H1 (cell line): ENCODE data around the gene STAT3. TPM values are rescaled to one million over a fixed set of nuclear protein-coding genes. Genes with fewer than 3 reads are reported as not detected.

Source experiments
- CTCF ChIA-PET: fragments of 300-600 bp; sonication (Branson Sonifier 250); formaldehyde crosslinking; loops from one replicate; lab custom pipeline; 2021; ENCODE audit not compliant: partially characterized antibody; lab: Charles Lee
- POLR2A ChIA-PET: fragments of 300-600 bp; sonication (Branson Sonifier 250); formaldehyde crosslinking; loops from one replicate; lab custom pipeline; 2021; ENCODE audit warnings: inconsistent platforms; ENCODE audit not compliant: partially characterized antibody; lab: Charles Lee
- DNase-seq, 2 experiments: peaks; one replicate each; pipeline versions ENCODE4 v3.0.0 to v3.0.0-alpha.2; 2010 to 2022; ENCODE audit warnings: low spot score in 2 of 2, low read depth in 1 of 2, mixed read lengths in 1 of 2
- FAIRE-seq: peaks from 2 replicates; lab custom pipeline; 2011; peaks lifted over from hg19 to GRCh38; lab: Jason Lieb, UNC
- H2AFZ ChIP-seq: 2 replicates; pipeline ENCODE4 v1.8.1; 2012; ENCODE audit warnings: low read length, inconsistent platforms
- H2AK5ac ChIP-seq: 2 replicates; pipeline ENCODE4 v1.6.1; 2013; ENCODE audit warnings: low read depth, low read length
- H2BK120ac ChIP-seq: replicated peaks from 2 replicates; pipeline ENCODE3; 2013; ENCODE audit warnings: low read depth, low read length, inconsistent platforms
- H2BK12ac ChIP-seq: 2 replicates; pipeline ENCODE4 v1.6.1; 2013; ENCODE audit warnings: low read depth, low read length
- H2BK15ac ChIP-seq: 2 replicates; pipeline ENCODE4 v1.6.1; 2013; ENCODE audit warnings: low read length
- H2BK20ac ChIP-seq: 2 replicates; pipeline ENCODE4 v1.6.1; 2013; ENCODE audit warnings: low read length
- H2BK5ac ChIP-seq: 2 replicates; pipeline ENCODE4 v1.6.1; 2013; ENCODE audit warnings: low read depth, low read length
- H3K14ac ChIP-seq: 2 replicates; pipeline ENCODE4 v1.6.1; 2013; ENCODE audit warnings: inconsistent platforms; ENCODE audit not compliant: insufficient read length
- H3K18ac ChIP-seq: 2 replicates; pipeline ENCODE4 v1.6.1; 2013; ENCODE audit warnings: low read length; ENCODE audit errors: extremely low read depth
- H3K23ac ChIP-seq: 2 replicates; pipeline ENCODE4 v1.6.1; 2013; ENCODE audit warnings: inconsistent platforms; ENCODE audit not compliant: insufficient read length
- H3K23me2 ChIP-seq: 2 replicates; pipeline ENCODE4 v1.6.1; 2013; ENCODE audit warnings: low read depth, low read length
- H3K27ac ChIP-seq: 2 replicates; pipeline ENCODE4 v1.6.1; 2011; ENCODE audit warnings: low read depth, low read length, inconsistent platforms
- H3K27me3 ChIP-seq, 4 experiments: replicated peaks in 1 of 4; 1 replicate in 1 of 4; 2 replicates in 3 of 4; pipeline versions ENCODE4 v1.6.1 to v1.8.1; 2011 to 2013; ENCODE audit warnings: low read length in 3 of 4, mild to moderate bottlenecking in 3 of 4, inconsistent platforms in 2 of 4, mixed read lengths in 2 of 4, moderate library complexity in 1 of 4; ENCODE audit not compliant: control insufficient read depth in 3 of 4, insufficient read depth in 3 of 4; ENCODE audit errors: extremely low read depth in 1 of 4
- H3K36me3 ChIP-seq, 4 experiments: 2 replicates each; pipeline versions ENCODE4 v1.6.1 to v1.8.1; 2011 to 2013; ENCODE audit warnings: mild to moderate bottlenecking in 4 of 4, low read length in 3 of 4, moderate library complexity in 2 of 4, control low read depth in 1 of 4, inconsistent platforms in 1 of 4; ENCODE audit not compliant: insufficient read depth in 4 of 4, control insufficient read depth in 2 of 4
- H3K4ac ChIP-seq: replicated peaks from 2 replicates; pipeline ENCODE3; 2013; ENCODE audit warnings: low read length, low read depth, mixed read lengths, inconsistent platforms; ENCODE audit not compliant: insufficient read length
- H3K4me1 ChIP-seq, 4 experiments: replicated peaks in 1 of 4; 1 replicate in 1 of 4; 2 replicates in 3 of 4; pipeline versions ENCODE4 v1.6.1 to v1.8.1; 2011 to 2013; ENCODE audit warnings: low read length in 3 of 4, inconsistent platforms in 2 of 4, mixed read lengths in 1 of 4; ENCODE audit not compliant: insufficient read depth in 4 of 4, control insufficient read depth in 3 of 4
- H3K4me2 ChIP-seq, 2 experiments: 2 replicates each; pipeline versions ENCODE4 v1.6.1 to v1.8.1; 2011 to 2013; ENCODE audit warnings: low read depth in 2 of 2, low read length in 2 of 2, control low read depth in 1 of 2, inconsistent platforms in 1 of 2, mild to moderate bottlenecking in 1 of 2; ENCODE audit not compliant: insufficient read depth in 1 of 2
- H3K4me3 ChIP-seq, 4 experiments: fragments of 200-600, 300-600 bp in 1 of 4; sonication (generic), shearing (Covaris generic), sonication (Bioruptor Twin) in 1 of 4; 2 replicates each; pipeline versions ENCODE4 v1.5.1 to v1.8.1; 2011 to 2016; ENCODE audit warnings: low read length in 4 of 4, low read depth in 3 of 4, control low read depth in 2 of 4, inconsistent platforms in 2 of 4, mild to moderate bottlenecking in 2 of 4, mixed read lengths in 1 of 4, moderate library complexity in 1 of 4; ENCODE audit not compliant: insufficient read depth in 2 of 4; ENCODE audit errors: extremely low read depth in 1 of 4
- H3K56ac ChIP-seq: replicated peaks from 2 replicates; pipeline ENCODE3; 2013; ENCODE audit warnings: low read depth, mild to moderate bottlenecking, mixed read lengths, low read length, inconsistent platforms; ENCODE audit not compliant: insufficient read length
- H3K79me1 ChIP-seq: 2 replicates; pipeline ENCODE4 v1.6.1; 2013; ENCODE audit warnings: low read depth, low read length, control low read depth
- H3K79me2 ChIP-seq, 2 experiments: 2 replicates each; pipeline versions ENCODE4 v1.6.1 to v1.8.1; 2012 to 2013; ENCODE audit warnings: low read length in 2 of 2, mild to moderate bottlenecking in 2 of 2, inconsistent platforms in 1 of 2; ENCODE audit not compliant: insufficient read depth in 2 of 2, control insufficient read depth in 1 of 2
- H3K9ac ChIP-seq, 4 experiments: replicated peaks in 1 of 4; 1 replicate in 1 of 4; 2 replicates in 3 of 4; pipeline versions ENCODE4 v1.6.1 to v1.8.1; 2011 to 2013; ENCODE audit warnings: low read depth in 3 of 4, low read length in 3 of 4, control low read depth in 2 of 4, mild to moderate bottlenecking in 2 of 4, moderate library complexity in 2 of 4, inconsistent platforms in 1 of 4; ENCODE audit errors: extremely low read depth in 1 of 4
- H3K9me3 ChIP-seq, 2 experiments: 2 replicates each; pipeline versions ENCODE4 v1.6.1 to v1.8.1; 2012 to 2013; ENCODE audit warnings: mild to moderate bottlenecking in 2 of 2, moderate library complexity in 2 of 2, control low read depth in 1 of 2, inconsistent platforms in 1 of 2, low read depth in 1 of 2, low read length in 1 of 2, mixed read lengths in 1 of 2; ENCODE audit not compliant: insufficient read depth in 2 of 2
- H4K20me1 ChIP-seq, 2 experiments: replicated peaks in 1 of 2; 2 replicates each; pipeline versions ENCODE3 to v1.8.1; 2011 to 2013; ENCODE audit warnings: inconsistent platforms in 2 of 2, low read length in 2 of 2, mild to moderate bottlenecking in 1 of 2; ENCODE audit not compliant: insufficient read depth in 2 of 2, control insufficient read depth in 1 of 2
- H4K5ac ChIP-seq: 2 replicates; pipeline ENCODE4 v1.6.1; 2013; ENCODE audit warnings: low read length, low read depth, mixed read lengths, inconsistent platforms; ENCODE audit not compliant: insufficient read length
- H4K8ac ChIP-seq: 2 replicates; pipeline ENCODE4 v1.8.0; 2013; ENCODE audit warnings: mild to moderate bottlenecking, moderate library complexity, low read length, inconsistent platforms; ENCODE audit not compliant: insufficient read depth; ENCODE audit errors: extremely low read depth
- H4K91ac ChIP-seq: replicated peaks from 2 replicates; pipeline ENCODE3; 2013; ENCODE audit warnings: low read length, mixed read lengths, inconsistent platforms; ENCODE audit not compliant: insufficient read length
- SIRT6 ChIP-seq: IDR thresholded peaks from one replicate; pipeline ENCODE4 v1.7.1; 2012; ENCODE audit warnings: low read length, inconsistent platforms
- WGBS, 2 experiments: shearing (Covaris generic) in 1 of 2; methylation state at CpG; one replicate each; pipeline versions ENCODE4 v1.1.6 to v1.1.7; 2013 to 2015; ENCODE audit warnings: low lambda C conversion rate in 2 of 2, mixed read lengths in 2 of 2, inconsistent platforms in 1 of 2, low coverage in 1 of 2, missing lambda C conversion rate in 1 of 2; ENCODE audit not compliant: insufficient replicate concordance in 2 of 2, insufficient coverage in 1 of 2, insufficient read length in 1 of 2; ENCODE audit errors: extremely low coverage in 1 of 2, missing lambda C conversion rate in 1 of 2; 5-methylcytosine and 5-hydroxymethylcytosine counted together
- polyA plus RNA-seq, 7 experiments: library from polyadenylated mRNA; depleted of rRNA in 3 of 7; stranded (reverse) in 5 of 7; unstranded in 2 of 7; fragments of >200 nt in 5 of 7; fragments of 200-250 nt in 2 of 7; gene quantifications; 1 replicate in 5 of 7; 2 replicates in 1 of 7; 4 replicates in 1 of 7; pipeline versions ENCODE4 v1.2.1 to v1.2.3, GENCODE V29; 2011 to 2013; ENCODE audit warnings: missing spikeins in 2 of 7, mixed read lengths in 2 of 7
- total RNA-seq: library from RNA; stranded (reverse); fragmentation: NEBNext Ultra II Directional; extraction: Animal tissue kit (Norgen Biotek cat#: 25700); gene quantifications from 2 replicates; pipeline ENCODE4 v1.2.1, GENCODE V29; 2021

STAT3 gene
- total and polyA plus RNA-seq, 2 of the 8 experiments (the other 6 are each of a cell fraction or from before 2014, with no cell fraction given), result 38.4 to 94.1 TPM

DNA sequence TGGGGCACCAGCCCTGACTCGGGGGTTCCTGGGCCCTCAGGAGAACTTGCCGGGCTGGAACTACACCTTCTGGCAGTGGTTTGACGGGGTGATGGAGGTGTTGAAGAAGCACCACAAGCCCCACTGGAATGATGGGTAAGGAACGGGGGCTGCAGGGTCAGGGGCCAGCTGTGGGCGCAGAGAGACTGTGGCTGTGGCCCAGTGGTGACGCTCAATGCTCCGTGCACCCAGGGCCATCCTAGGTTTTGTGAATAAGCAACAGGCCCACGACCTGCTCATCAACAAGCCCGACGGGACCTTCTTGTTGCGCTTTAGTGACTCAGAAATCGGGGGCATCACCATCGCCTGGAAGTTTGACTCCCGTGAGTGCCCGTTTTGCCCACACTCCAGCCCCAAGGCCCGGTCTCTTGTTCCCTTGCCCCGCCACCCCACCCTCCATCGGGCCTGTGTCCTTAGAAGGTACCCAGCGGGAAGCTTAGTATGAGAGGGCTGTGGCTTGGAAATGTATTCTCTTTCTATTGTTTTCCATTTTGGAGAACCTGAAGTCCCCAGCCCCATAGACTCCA, 80.8 kb downstream of the STAT3 start:
- Histone ChIP-seq H3K9ac (no peak overlapping the region), H2BK20ac (no peak overlapping the region), H3K27me3 (no peaks in the 10 kb centered on the region), H3K56ac (no peak overlapping the region), H2AFZ (no peak overlapping the region), H3K23me2 (no peaks in the 10 kb centered on the region), H3K4me3 (no peak overlapping the region), H3K79me1 (no peaks in the 10 kb centered on the region), H3K23ac (no peak overlapping the region), H3K4me1 (peaks cover 5 to 19% (median 6%) of the 10 kb centered on the region in 4 experiments; a peak in 6 of 7 replicates), H3K4me2 (no peak overlapping the region), H3K79me2 (no peaks in the 10 kb centered on the region), H3K14ac (no peak overlapping the region), H4K91ac (no peak overlapping the region), H3K18ac (no peak overlapping the region), H2AK5ac (no peak overlapping the region), H4K8ac (no peak overlapping the region; the same call in 1 of the 2 replicates), H3K4ac (no peak overlapping the region), H3K9me3 (no peaks in the 10 kb centered on the region), H4K5ac (no peak overlapping the region), H2BK5ac (no peak overlapping the region), H2BK120ac (no peak overlapping the region), H4K20me1 (no peaks in the 10 kb centered on the region), H2BK12ac (no peak overlapping the region), H2BK15ac (no peak overlapping the region), H3K27ac (no peak overlapping the region), H3K36me3 (no peaks in the 10 kb centered on the region)
- DNase-seq, result no peak
- WGBS, 2 experiments, result 93% methylated on average over 19 of the region's 19 CpGs; no CpG with 5 or more reads in 1 of the 2 experiments
- ChIA-PET CTCF (interaction anchor here (1.0 to 24.6 kb wide), 4 partner anchors 15 to 99 kb away, joined by 3 to 542 read pairs (median 16); no protein-coding TSS in a partner anchor), POLR2A (no interaction called here)
- TF ChIP-seq SIRT6, result no peak
- no peak for FAIRE-seq
